ENCODE results near the gene DUSP8. TPM values are rescaled to one million over a fixed set of nuclear protein-coding genes. Genes with fewer than 3 reads are reported as not detected.
A peak's percentile ranks its signal among the peaks of the same experiment; 100 is the strongest.

The DUSP8 gene
- total and polyA plus RNA-seq, 11 donors = 9.8 to 29.9 (median 16.5) TPM

GRCh38 chr11:1554981-1555712, 16.9 kb downstream of the DUSP8 start:
- Histone ChIP-seq H3K4me1 (peaks cover 4 to 66% (median 33%) of the 10 kb centered on the region in 12 donors), H3K27me3 (no peaks in the 10 kb centered on the region), H3K27ac (no peak overlapping the region), H3K36me3 (peaks cover 0 to 20% (median 17%) of the 10 kb centered on the region in 9 donors), H3K9me3 (no peaks in the 10 kb centered on the region), H3K4me3 (no peak overlapping the region)
- no peak for ATAC-seq
- TF ChIP-seq, protein P1, sequence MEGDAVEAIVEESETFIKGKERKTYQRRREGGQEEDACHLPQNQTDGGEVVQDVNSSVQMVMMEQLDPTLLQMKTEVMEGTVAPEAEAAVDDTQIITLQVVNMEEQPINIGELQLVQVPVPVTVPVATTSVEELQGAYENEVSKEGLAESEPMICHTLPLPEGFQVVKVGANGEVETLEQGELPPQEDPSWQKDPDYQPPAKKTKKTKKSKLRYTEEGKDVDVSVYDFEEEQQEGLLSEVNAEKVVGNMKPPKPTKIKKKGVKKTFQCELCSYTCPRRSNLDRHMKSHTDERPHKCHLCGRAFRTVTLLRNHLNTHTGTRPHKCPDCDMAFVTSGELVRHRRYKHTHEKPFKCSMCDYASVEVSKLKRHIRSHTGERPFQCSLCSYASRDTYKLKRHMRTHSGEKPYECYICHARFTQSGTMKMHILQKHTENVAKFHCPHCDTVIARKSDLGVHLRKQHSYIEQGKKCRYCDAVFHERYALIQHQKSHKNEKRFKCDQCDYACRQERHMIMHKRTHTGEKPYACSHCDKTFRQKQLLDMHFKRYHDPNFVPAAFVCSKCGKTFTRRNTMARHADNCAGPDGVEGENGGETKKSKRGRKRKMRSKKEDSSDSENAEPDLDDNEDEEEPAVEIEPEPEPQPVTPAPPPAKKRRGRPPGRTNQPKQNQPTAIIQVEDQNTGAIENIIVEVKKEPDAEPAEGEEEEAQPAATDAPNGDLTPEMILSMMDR (IDR thresholded peaks at IDR 0.05) = no peak
- TF ChIP-seq POLR2A (IDR thresholded peaks at IDR 0.05) = no peak
- WGBS, 4 donors = 74 to 85% (median 82%) methylated on average over 11 to 13 of the region's 13 CpGs
- peak in 3 of 5 donors; percentile 21 to 51 (median 28) for DNase-seq
- intact Hi-C loops (cut with DNase I) = no loop called here

- Histone ChIP-seq H3K9me3 (no peaks in the 10 kb centered on the region), H3K27ac (no peak overlapping the region), H3K4me3 (no peak overlapping the region), H3K4me1 (peaks cover 4 to 58% (median 25%) of the 10 kb centered on the region in 12 donors), H3K27me3 (no peaks in the 10 kb centered on the region), H3K36me3 (peaks cover 0 to 19% (median 16%) of the 10 kb centered on the region in 9 donors)
- TF ChIP-seq, protein P1 (IDR thresholded peaks at IDR 0.05) = no peak
- TF ChIP-seq POLR2A (IDR thresholded peaks at IDR 0.05) = no peak
- intact Hi-C loops (cut with DNase I) = no loop called here
- ATAC-seq (no peak), DNase-seq (peak in 3 of 5 donors; percentile 22 to 49 (median 23))
- 78 to 83% (median 80%) methylated on average over 17 to 20 of the region's 20 CpGs for whole genome bisulfite sequencing, 4 donors
Measured at GRCh38 chr11:1553808-1554594, 18.1 kb downstream of the DUSP8 start.

DNA sequence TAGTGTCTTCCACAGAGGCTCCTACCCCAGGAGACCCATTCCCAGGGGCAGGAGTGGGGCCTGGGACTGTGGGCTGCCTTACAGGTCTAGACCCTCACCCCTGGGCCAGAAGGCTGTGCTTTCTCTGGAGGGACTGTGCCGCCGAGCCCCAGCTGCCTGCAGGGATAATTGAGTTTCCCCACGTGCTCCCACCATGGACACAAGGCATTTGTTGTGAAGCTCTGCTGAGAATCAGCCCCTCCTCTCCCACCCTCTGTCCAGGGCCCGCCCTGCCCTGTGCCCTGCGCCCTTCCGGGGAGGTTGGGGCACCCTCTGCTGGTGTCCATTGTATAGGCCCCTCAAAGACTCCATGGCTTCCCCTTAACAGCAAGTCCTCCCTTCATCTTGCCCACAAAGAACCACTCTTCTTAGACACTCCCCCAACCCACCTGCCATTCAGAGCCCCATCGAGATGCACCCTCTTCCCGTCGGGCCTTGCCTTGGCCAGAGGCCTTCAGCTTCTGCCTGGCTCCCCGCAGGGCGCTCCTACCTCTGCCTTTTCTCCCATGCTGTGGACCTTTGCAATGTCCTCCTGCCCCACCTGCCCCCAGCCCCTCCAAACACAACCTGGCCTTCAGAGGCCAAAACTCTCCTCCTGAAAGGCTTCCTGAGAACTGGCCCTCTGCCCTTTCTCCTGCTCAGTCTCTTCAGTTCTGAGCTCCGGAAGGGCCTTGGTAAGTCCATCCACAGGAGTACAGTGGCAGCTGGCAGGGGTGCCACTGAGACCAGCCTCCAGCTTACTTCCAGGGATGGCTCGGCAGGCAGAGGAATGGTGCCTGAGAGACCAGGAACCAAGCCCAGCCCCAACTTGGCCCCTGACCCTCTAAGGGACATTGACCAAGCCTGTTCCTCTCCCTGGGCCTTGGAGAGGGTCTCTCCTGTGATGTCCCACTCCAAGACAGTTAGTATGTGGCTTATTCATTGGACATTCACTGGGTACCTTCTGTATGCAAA, 22.4 kb downstream of the DUSP8 start:
- intact Hi-C loops (cut with DNase I) = loop anchor here in 6 of 10 donors (2.0 to 10.0 kb wide), 3 partner anchors 75 to 85 kb away; partner anchors contain the start of genes KRTAP5-5 (in 4 of the 6) and KRTAP5-4 (in 3 of the 6)
- no peaks in the 10 kb centered on the region for H3K9me3 ChIP-seq
- peaks cover 0 to 33% (median 9%) of the 10 kb centered on the region in 9 donors for H3K27me3 ChIP-seq
- TF ChIP-seq POLR2A (IDR thresholded peaks at IDR 0.05) = no peak
- TF ChIP-seq, protein P1 (IDR thresholded peaks at IDR 0.05) = peak in 2 of 12 donors; percentile 10 to 24
- H3K4me1 ChIP-seq = peaks cover 8 to 57% (median 25%) of the 10 kb centered on the region in 12 donors
- WGBS, 4 donors = 80 to 90% (median 85%) methylated on average over 13 of the region's 13 CpGs
- H3K27ac ChIP-seq = peak overlapping the region; percentile 72 to 95 (median 84)
- ATAC-seq (peak in 1 of 4 donors; percentile 19), DNase-seq (peak in 2 of 5 donors; percentile 18 to 48)
- no peaks in the 10 kb centered on the region for H3K36me3 ChIP-seq
- no peak overlapping the region for H3K4me3 ChIP-seq
